B cell (primary cell): ENCODE results near the gene PIP4K2A.

Experiments
- EZH2 ChIP-seq: IDR thresholded peaks from 2 replicates; pipeline ENCODE4 v1.6.1; 2012; ENCODE audit warnings: borderline replicate concordance, low read depth, mild to moderate bottlenecking, moderate library complexity, low read length; ENCODE audit not compliant: insufficient read depth, poor library complexity, severe bottlenecking
- TF ChIP-seq, protein P1 (sequence below): fragments of 200-600 bp; IDR thresholded peaks from one replicate; pipeline ENCODE4 v1.8.0; 2022; ENCODE audit warnings: antibody characterized with exemption, mild to moderate bottlenecking

DNA sequence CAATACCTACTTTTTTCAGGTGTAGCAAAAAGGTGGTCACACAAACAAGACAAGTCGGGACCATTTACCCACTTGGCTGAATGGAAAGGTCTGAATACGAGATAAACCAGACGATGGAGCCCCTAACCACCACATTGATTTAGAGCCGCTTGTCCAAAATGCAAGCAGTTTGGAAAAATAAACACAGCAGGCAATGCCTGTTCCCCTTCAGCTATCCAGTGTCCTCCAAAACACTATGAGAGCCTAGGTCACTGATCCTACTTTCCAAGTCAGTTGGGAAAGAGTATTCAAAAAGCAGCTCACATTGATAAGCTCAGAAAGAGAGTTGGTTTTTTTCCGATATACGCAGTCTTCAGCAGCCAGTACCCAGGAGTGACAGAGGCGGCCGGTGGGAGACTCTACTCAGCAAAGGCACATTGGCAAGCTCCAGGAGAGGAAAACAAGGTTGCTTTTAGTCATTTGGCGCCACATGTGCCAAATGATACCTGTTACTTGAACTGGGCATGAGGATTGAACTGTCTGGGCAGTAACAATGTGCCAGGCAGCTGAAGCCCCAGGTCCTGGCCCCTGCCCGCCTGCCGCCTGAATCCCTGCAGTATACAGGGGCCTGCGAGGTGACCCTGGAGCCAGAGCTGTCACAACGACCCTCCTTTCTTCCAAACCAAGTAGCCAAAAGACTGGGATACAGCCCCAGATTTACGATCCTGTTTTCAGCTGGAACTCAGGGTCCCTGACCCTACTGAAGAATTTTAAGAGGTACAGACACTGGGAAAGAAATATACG lies 109.8 kb downstream of the PIP4K2A start:
- TF ChIP-seq, protein P1, sequence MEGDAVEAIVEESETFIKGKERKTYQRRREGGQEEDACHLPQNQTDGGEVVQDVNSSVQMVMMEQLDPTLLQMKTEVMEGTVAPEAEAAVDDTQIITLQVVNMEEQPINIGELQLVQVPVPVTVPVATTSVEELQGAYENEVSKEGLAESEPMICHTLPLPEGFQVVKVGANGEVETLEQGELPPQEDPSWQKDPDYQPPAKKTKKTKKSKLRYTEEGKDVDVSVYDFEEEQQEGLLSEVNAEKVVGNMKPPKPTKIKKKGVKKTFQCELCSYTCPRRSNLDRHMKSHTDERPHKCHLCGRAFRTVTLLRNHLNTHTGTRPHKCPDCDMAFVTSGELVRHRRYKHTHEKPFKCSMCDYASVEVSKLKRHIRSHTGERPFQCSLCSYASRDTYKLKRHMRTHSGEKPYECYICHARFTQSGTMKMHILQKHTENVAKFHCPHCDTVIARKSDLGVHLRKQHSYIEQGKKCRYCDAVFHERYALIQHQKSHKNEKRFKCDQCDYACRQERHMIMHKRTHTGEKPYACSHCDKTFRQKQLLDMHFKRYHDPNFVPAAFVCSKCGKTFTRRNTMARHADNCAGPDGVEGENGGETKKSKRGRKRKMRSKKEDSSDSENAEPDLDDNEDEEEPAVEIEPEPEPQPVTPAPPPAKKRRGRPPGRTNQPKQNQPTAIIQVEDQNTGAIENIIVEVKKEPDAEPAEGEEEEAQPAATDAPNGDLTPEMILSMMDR, result no peak
- TF ChIP-seq EZH2, result no peak
